ENCODE results near the gene FEN1.

- no peak for TF ChIP-seq POLR2A (IDR thresholded peaks at IDR 0.05)
- TF ChIP-seq, protein P1, sequence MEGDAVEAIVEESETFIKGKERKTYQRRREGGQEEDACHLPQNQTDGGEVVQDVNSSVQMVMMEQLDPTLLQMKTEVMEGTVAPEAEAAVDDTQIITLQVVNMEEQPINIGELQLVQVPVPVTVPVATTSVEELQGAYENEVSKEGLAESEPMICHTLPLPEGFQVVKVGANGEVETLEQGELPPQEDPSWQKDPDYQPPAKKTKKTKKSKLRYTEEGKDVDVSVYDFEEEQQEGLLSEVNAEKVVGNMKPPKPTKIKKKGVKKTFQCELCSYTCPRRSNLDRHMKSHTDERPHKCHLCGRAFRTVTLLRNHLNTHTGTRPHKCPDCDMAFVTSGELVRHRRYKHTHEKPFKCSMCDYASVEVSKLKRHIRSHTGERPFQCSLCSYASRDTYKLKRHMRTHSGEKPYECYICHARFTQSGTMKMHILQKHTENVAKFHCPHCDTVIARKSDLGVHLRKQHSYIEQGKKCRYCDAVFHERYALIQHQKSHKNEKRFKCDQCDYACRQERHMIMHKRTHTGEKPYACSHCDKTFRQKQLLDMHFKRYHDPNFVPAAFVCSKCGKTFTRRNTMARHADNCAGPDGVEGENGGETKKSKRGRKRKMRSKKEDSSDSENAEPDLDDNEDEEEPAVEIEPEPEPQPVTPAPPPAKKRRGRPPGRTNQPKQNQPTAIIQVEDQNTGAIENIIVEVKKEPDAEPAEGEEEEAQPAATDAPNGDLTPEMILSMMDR (IDR thresholded peaks at IDR 0.05): no peak
These were observed 37.9 kb upstream of the FEN1 start for GRCh38 chr11:61754534-61755482.

Data from upper lobe of left lung (tissue), 4 donors.